ENCODE results near the gene CRB1.
"Not testable (repeated sequence)": the region's sequence is repeated elsewhere in the genome, so short reads cannot be mapped to it uniquely, and the experiment has no call there.

The CRB1 gene

GRCh38 chr1:197394831-197395608, 127.0 kb downstream of the CRB1 start:
- H3K27me3 Mint-ChIP-seq (ENCODE audit: low read depth, poor library complexity), result no peaks in the 10 kb centered on the region
- H3K36me3 Mint-ChIP-seq (ENCODE audit: low read depth), result no peaks in the 10 kb centered on the region
- TF ChIP-seq CTCF (IDR thresholded peaks at IDR 0.05), result no peak
- no peak overlapping the region for H3K27ac Mint-ChIP-seq
- no peak overlapping the region for H3K4me3 Mint-ChIP-seq
- H3K9me3 Mint-ChIP-seq, result no peaks in the 10 kb centered on the region
- no peak for DNase-seq
- no peaks in the 10 kb centered on the region for H3K4me1 Mint-ChIP-seq

GRCh38 chr1:197397895-197398294, 129.8 kb downstream of the CRB1 start:
- Mint-ChIP-seq H3K9me3 (no peaks in the 10 kb centered on the region), H3K27ac (no peak overlapping the region), H3K4me1 (no peaks in the 10 kb centered on the region), H3K27me3 (ENCODE audit: low read depth, poor library complexity) (no peaks in the 10 kb centered on the region), H3K36me3 (ENCODE audit: low read depth) (no peaks in the 10 kb centered on the region), H3K4me3 (no peak overlapping the region)
- no peak for TF ChIP-seq CTCF (IDR thresholded peaks at IDR 0.05)
- DNase-seq, result no peak

GRCh38 chr1:197399755-197400521, 131.9 kb downstream of the CRB1 start:
- peak; percentile 10 for DNase-seq
- H3K9me3 Mint-ChIP-seq, result no peaks in the 10 kb centered on the region
- peak; percentile 63 for TF ChIP-seq CTCF (IDR thresholded peaks at IDR 0.05)
- no peak overlapping the region for H3K27ac Mint-ChIP-seq
- no peaks in the 10 kb centered on the region for H3K27me3 Mint-ChIP-seq (ENCODE audit: low read depth, poor library complexity)
- no peak overlapping the region for H3K4me3 Mint-ChIP-seq
- H3K36me3 Mint-ChIP-seq (ENCODE audit: low read depth), result no peaks in the 10 kb centered on the region
- no peaks in the 10 kb centered on the region for H3K4me1 Mint-ChIP-seq

- TF ChIP-seq CTCF (IDR thresholded peaks at IDR 0.05), result no peak
- Mint-ChIP-seq H3K27me3 (ENCODE audit: low read depth, poor library complexity) (no peaks in the 10 kb centered on the region), H3K27ac (no peak overlapping the region), H3K4me1 (no peaks in the 10 kb centered on the region), H3K36me3 (ENCODE audit: low read depth) (no peaks in the 10 kb centered on the region), H3K9me3 (no peaks in the 10 kb centered on the region), H3K4me3 (no peak overlapping the region)
- DNase-seq, result no peak
These were observed 132.5 kb downstream of the CRB1 start for GRCh38 chr1:197400522-197400902.

- no peaks in the 10 kb centered on the region for H3K4me1 Mint-ChIP-seq
- no peaks in the 10 kb centered on the region for H3K9me3 Mint-ChIP-seq
- no peak overlapping the region for H3K4me3 Mint-ChIP-seq
- H3K36me3 Mint-ChIP-seq (ENCODE audit: low read depth), result no peaks in the 10 kb centered on the region
- DNase-seq, result no peak
- no peaks in the 10 kb centered on the region for H3K27me3 Mint-ChIP-seq (ENCODE audit: low read depth, poor library complexity)
- no peak overlapping the region for H3K27ac Mint-ChIP-seq
- TF ChIP-seq CTCF (IDR thresholded peaks at IDR 0.05), result no peak
These were observed 134.1 kb downstream of the CRB1 start for GRCh38 chr1:197402189-197402588.

- H3K27me3 Mint-ChIP-seq (ENCODE audit: low read depth, poor library complexity); H3K36me3 Mint-ChIP-seq (ENCODE audit: low read depth); H3K4me3 Mint-ChIP-seq: not testable (repeated sequence)
These were observed 136.7 kb downstream of the CRB1 start for GRCh38 chr1:197404774-197405173.

GRCh38 chr1:197405614-197406013, 137.6 kb downstream of the CRB1 start:
- not testable (repeated sequence) for H3K27ac Mint-ChIP-seq; H3K36me3 Mint-ChIP-seq (ENCODE audit: low read depth); H3K4me1 Mint-ChIP-seq; H3K9me3 Mint-ChIP-seq; DNase-seq; H3K27me3 Mint-ChIP-seq (ENCODE audit: low read depth, poor library complexity); H3K4me3 Mint-ChIP-seq

More at GRCh38 chr1:197404774-197405173, 136.7 kb downstream of the CRB1 start:
- H3K4me1 Mint-ChIP-seq, DNase-seq, H3K9me3 Mint-ChIP-seq, H3K27ac Mint-ChIP-seq: not testable (repeated sequence)
